H9 (cell line): Measurements from ENCODE around the gene PRDM2. TPM values are rescaled to one million over a fixed set of nuclear protein-coding genes. Genes with fewer than 3 reads are reported as not detected.

Experiments
- DNase-seq: peaks from one replicate; pipeline ENCODE4 v3.0.0-alpha.2; 2017
- H2AFZ ChIP-seq: one replicate; pipeline ENCODE4 v1.6.1; 2013; ENCODE audit warnings: mild to moderate bottlenecking, low read length, control low read depth, moderate library complexity
- H2AK5ac ChIP-seq: 2 replicates; pipeline ENCODE4 v1.6.1; 2013; ENCODE audit warnings: low read length, control low read depth, mixed read lengths; ENCODE audit not compliant: insufficient read length
- H2BK120ac ChIP-seq: one replicate; pipeline ENCODE4 v1.6.1; 2013; ENCODE audit warnings: low read depth, mild to moderate bottlenecking, low read length, control low read depth, inconsistent platforms; ENCODE audit not compliant: poor library complexity, severe bottlenecking
- H2BK12ac ChIP-seq: 2 replicates; pipeline ENCODE4 v1.6.1; 2013; ENCODE audit warnings: low read length, control low read depth, mixed read lengths, low read depth; ENCODE audit not compliant: insufficient read length
- H2BK15ac ChIP-seq: 2 replicates; pipeline ENCODE4 v1.6.1; 2013; ENCODE audit warnings: low read depth, low read length, control low read depth
- H2BK20ac ChIP-seq: one replicate; pipeline ENCODE4 v1.6.1; 2013; ENCODE audit warnings: low read depth, mild to moderate bottlenecking, low read length, control low read depth, inconsistent platforms; ENCODE audit not compliant: poor library complexity, severe bottlenecking
- H2BK5ac ChIP-seq: 2 replicates; pipeline ENCODE4 v1.6.1; 2013; ENCODE audit warnings: low read length, control low read depth, mixed read lengths; ENCODE audit not compliant: insufficient read length
- H3K14ac ChIP-seq: 2 replicates; pipeline ENCODE4 v1.6.1; 2013; ENCODE audit warnings: low read length, control low read depth; ENCODE audit not compliant: insufficient read depth
- H3K18ac ChIP-seq: 2 replicates; pipeline ENCODE4 v1.6.1; 2013; ENCODE audit warnings: low read depth, mild to moderate bottlenecking, mixed read lengths, low read length, control low read depth; ENCODE audit not compliant: insufficient read length
- H3K23ac ChIP-seq: 2 replicates; pipeline ENCODE4 v1.6.1; 2013; ENCODE audit warnings: low read length, control low read depth, mixed read lengths, low read depth; ENCODE audit not compliant: insufficient read length
- H3K23me2 ChIP-seq: 2 replicates; pipeline ENCODE4 v1.6.1; 2013; ENCODE audit warnings: low read depth, mild to moderate bottlenecking, mixed read lengths, low read length, control low read depth; ENCODE audit not compliant: insufficient read length, poor library complexity, severe bottlenecking
- H3K27ac ChIP-seq: 2 replicates; pipeline ENCODE4 v1.5.1; 2013; ENCODE audit warnings: low read length, control low read depth, mixed read lengths, low read depth; ENCODE audit not compliant: insufficient read length
- H3K27me3 ChIP-seq: 2 replicates; pipeline ENCODE4 v1.6.1; 2013; ENCODE audit warnings: low read length, control low read depth, inconsistent platforms; ENCODE audit not compliant: insufficient read depth
- H3K4ac ChIP-seq: 2 replicates; pipeline ENCODE4 v1.6.1; 2013; ENCODE audit warnings: low read depth, mild to moderate bottlenecking, control low read depth, inconsistent platforms, low read length, moderate library complexity
- H3K4me1 ChIP-seq: 2 replicates; pipeline ENCODE4 v1.6.1; 2013; ENCODE audit warnings: low read length, control low read depth, inconsistent platforms; ENCODE audit not compliant: insufficient read depth
- H3K4me2 ChIP-seq: 2 replicates; pipeline ENCODE4 v1.6.1; 2013; ENCODE audit warnings: low read length, control low read depth, mixed read lengths; ENCODE audit not compliant: insufficient read length, insufficient read depth
- H3K56ac ChIP-seq: 2 replicates; pipeline ENCODE4 v1.6.1; 2013; ENCODE audit warnings: low read depth, mild to moderate bottlenecking, mixed read lengths, low read length, control low read depth; ENCODE audit not compliant: insufficient read length
- H3K79me1 ChIP-seq: 2 replicates; pipeline ENCODE4 v1.6.1; 2013; ENCODE audit warnings: low read depth, mild to moderate bottlenecking, moderate library complexity, low read length, control low read depth, inconsistent platforms; ENCODE audit not compliant: insufficient read depth, poor library complexity, severe bottlenecking
- H3K79me2 ChIP-seq: 2 replicates; pipeline ENCODE4 v1.6.1; 2013; ENCODE audit warnings: low read length, control low read depth, inconsistent platforms; ENCODE audit not compliant: insufficient read depth
- H3K9ac ChIP-seq: 2 replicates; pipeline ENCODE4 v1.6.1; 2013; ENCODE audit warnings: low read length, control low read depth, mixed read lengths; ENCODE audit not compliant: insufficient read length; ENCODE audit errors: extremely low read depth
- H3K9me3 ChIP-seq: one replicate; pipeline ENCODE4 v1.6.1; 2013; ENCODE audit warnings: low read depth, low read length, inconsistent platforms; ENCODE audit not compliant: control insufficient read depth
- H3T11ph ChIP-seq: one replicate; pipeline ENCODE4 v1.6.1; 2013; ENCODE audit warnings: mild to moderate bottlenecking, low read length, control low read depth, inconsistent platforms
- H4K20me1 ChIP-seq: one replicate; pipeline ENCODE4 v1.6.1; 2013; ENCODE audit not compliant: control insufficient read depth, insufficient read length, insufficient read depth
- H4K5ac ChIP-seq: 2 replicates; pipeline ENCODE4 v1.6.1; 2013; ENCODE audit warnings: low read depth, mild to moderate bottlenecking, mixed read lengths, low read length, control low read depth; ENCODE audit not compliant: insufficient read length
- H4K8ac ChIP-seq: replicated peaks from 2 replicates; pipeline ENCODE4 v1.6.1; 2013; ENCODE audit warnings: low read length, control low read depth, mixed read lengths, low read depth; ENCODE audit not compliant: insufficient read length
- H4K91ac ChIP-seq: 2 replicates; pipeline ENCODE4 v1.6.1; 2013; ENCODE audit warnings: low read depth, mild to moderate bottlenecking, moderate library complexity, mixed read lengths, low read length, control low read depth; ENCODE audit not compliant: insufficient read length
- H3K27ac Mint-ChIP-seq, 3 experiments: 2 replicates in 2 of 3; 3 replicates in 1 of 3; pipeline ENCODE4 v1.8.0; 2020 to 2021; ENCODE audit warnings: mixed read lengths in 3 of 3, mild to moderate bottlenecking in 1 of 3, moderate library complexity in 1 of 3
- H3K27me3 Mint-ChIP-seq: 2 replicates; pipeline ENCODE4 v1.8.0; 2021; ENCODE audit warnings: low read depth, mild to moderate bottlenecking, moderate library complexity, mixed read lengths
- H3K36me3 Mint-ChIP-seq, 3 experiments: 2 replicates in 2 of 3; 3 replicates in 1 of 3; pipeline ENCODE4 v1.8.0; 2020 to 2021; ENCODE audit warnings: low read depth in 3 of 3, mixed read lengths in 3 of 3; ENCODE audit not compliant: insufficient read depth in 1 of 3
- H3K4me1 Mint-ChIP-seq, 2 experiments: 2 replicates each; pipeline ENCODE4 v1.8.0; 2020; ENCODE audit warnings: mixed read lengths in 2 of 2
- H3K4me3 Mint-ChIP-seq, 2 experiments: 2 replicates in 1 of 2; 3 replicates in 1 of 2; pipeline ENCODE4 v1.8.0; 2020 to 2021; ENCODE audit warnings: mild to moderate bottlenecking in 2 of 2, mixed read lengths in 2 of 2, moderate library complexity in 1 of 2
- H3K9me3 Mint-ChIP-seq, 2 experiments: 2 replicates in 1 of 2; 3 replicates in 1 of 2; pipeline ENCODE4 v1.8.0; 2020; ENCODE audit warnings: mild to moderate bottlenecking in 2 of 2, mixed read lengths in 2 of 2, moderate library complexity in 1 of 2
- CTCF ChIP-seq: fragments of 200-600 bp; sonication (generic); conservative IDR thresholded peaks from 3 replicates; pipeline ENCODE4 v1.8.0; 2021; ENCODE audit warnings: antibody characterized with exemption, mild to moderate bottlenecking
- WGBS: extraction: QIAGEN DNeasy Blood & Tissue Kit; methylation state at CpG from one replicate; pipeline ENCODE4 v1.1.7; 2013; ENCODE audit warnings: missing lambda C conversion rate, low lambda C conversion rate, mixed read lengths; ENCODE audit not compliant: insufficient read length; ENCODE audit errors: extremely low coverage; 5-methylcytosine and 5-hydroxymethylcytosine counted together
- total RNA-seq: library from RNA; stranded (reverse); gene quantifications from 2 replicates; pipeline ENCODE4 v1.2.1, GENCODE V29; 2021

PRDM2 gene
- total RNA-seq, 1 experiment from 2014 or later: 24.5 TPM

GRCh38 chr1:13760921-13761320, 60.9 kb downstream of the PRDM2 start:
- no peaks in the 10 kb centered on the region; the same call in 1 of the 2 replicates for H3K27me3 Mint-ChIP-seq
- H3K4me3 Mint-ChIP-seq: no peak overlapping the region
- Histone ChIP-seq H3K27me3 (no peaks in the 10 kb centered on the region), H2BK12ac (no peak overlapping the region), H3K4me1 (peaks cover 11% of the 10 kb centered on the region), H2BK5ac (no peak overlapping the region), H4K5ac (no peak overlapping the region), H2BK120ac (no peak overlapping the region), H3T11ph (no peak overlapping the region), H3K14ac (no peak overlapping the region), H3K27ac (no peak overlapping the region), H3K79me2 (peaks cover 4% of the 10 kb centered on the region), H4K91ac (no peak overlapping the region), H3K23me2 (no peaks in the 10 kb centered on the region), H3K23ac (no peak overlapping the region), H3K4me2 (no peak overlapping the region), H2AFZ (no peak overlapping the region), H2AK5ac (no peak overlapping the region), H3K9me3 (no peaks in the 10 kb centered on the region), H3K4ac (no peak overlapping the region), H3K9ac (no peak overlapping the region), H4K8ac (no peak overlapping the region), H2BK15ac (no peak overlapping the region), H2BK20ac (no peak overlapping the region), H3K18ac (no peak overlapping the region), H4K20me1 (no peaks in the 10 kb centered on the region), H3K56ac (no peak overlapping the region), H3K79me1 (peaks cover 3% of the 10 kb centered on the region)
- H3K9me3 Mint-ChIP-seq: no peaks in the 10 kb centered on the region
- H3K36me3 Mint-ChIP-seq: no peaks in the 10 kb centered on the region
- H3K27ac Mint-ChIP-seq: no peak overlapping the region
- TF ChIP-seq CTCF: no peak
- no peak for DNase-seq
- peaks cover 61 to 65% of the 10 kb centered on the region in 2 experiments for H3K4me1 Mint-ChIP-seq
- no CpG with 5 or more reads among the region's 5 CpGs for WGBS
